Activated T-helper 9 cell treated with anti-CD3 and anti-CD28 coated beads, Interleukin-2, amount 50 U/mL, for 16 hours (primary cell): ENCODE results near the gene GABRB1.
"Not testable (repeated sequence)": the region's sequence is repeated elsewhere in the genome, so short reads cannot be mapped to it uniquely, and the experiment has no call there.

ENCODE experiments used
- DNase-seq: peaks from one replicate; pipeline ENCODE4 v3.0.0-alpha.2; 2020; ENCODE audit warnings: low read depth

Gene GABRB1

DNA sequence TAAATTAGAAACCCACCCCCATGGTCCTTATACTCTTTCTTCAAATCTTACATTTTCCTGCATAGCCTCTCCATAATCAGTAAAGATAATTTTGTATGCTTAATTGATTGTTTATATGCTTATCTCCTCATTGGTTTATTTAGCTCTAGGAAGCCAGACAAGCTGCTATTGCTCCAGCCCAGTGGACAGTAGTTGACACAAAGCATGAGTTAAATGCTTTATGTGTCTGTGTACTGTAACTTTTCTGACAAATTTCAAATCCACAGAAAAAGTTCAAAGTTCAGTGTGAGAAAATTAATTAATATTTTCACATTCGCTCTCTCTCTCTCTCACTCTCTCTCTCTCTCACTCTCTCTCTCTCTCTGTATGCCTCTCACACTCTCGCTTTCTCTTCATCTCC, 181.7 kb downstream of the GABRB1 start:
- no peak for DNase-seq

DNA sequence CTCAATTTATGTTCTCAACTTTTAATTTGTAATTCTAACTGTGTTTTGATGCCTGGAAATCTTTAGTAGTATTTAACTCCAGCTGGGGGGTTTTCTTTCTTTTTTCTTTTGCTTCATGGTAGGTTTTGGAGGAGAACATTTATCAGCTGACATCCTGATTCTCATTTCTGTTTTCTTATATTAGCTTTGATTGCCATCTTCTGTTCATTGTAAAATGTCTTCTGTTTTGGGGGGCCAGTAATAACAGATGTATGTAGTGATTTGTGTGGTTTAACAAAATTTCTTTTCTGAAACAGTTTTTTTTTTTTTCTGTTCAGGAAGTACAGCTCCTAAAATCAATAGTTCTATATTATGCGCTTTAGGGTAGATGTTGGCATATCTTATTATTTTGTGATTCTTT, 182.2 kb downstream of the GABRB1 start:
- no peak for DNase-seq

- no peak for DNase-seq
Observed at GRCh38 chr4:47213971-47214370, 182.6 kb downstream of the GABRB1 start.

GRCh38 chr4:47215759-47216158, 184.4 kb downstream of the GABRB1 start:
- no peak for DNase-seq

- no peak for DNase-seq
Observed at GRCh38 chr4:47217291-47217690, 185.9 kb downstream of the GABRB1 start.

DNA sequence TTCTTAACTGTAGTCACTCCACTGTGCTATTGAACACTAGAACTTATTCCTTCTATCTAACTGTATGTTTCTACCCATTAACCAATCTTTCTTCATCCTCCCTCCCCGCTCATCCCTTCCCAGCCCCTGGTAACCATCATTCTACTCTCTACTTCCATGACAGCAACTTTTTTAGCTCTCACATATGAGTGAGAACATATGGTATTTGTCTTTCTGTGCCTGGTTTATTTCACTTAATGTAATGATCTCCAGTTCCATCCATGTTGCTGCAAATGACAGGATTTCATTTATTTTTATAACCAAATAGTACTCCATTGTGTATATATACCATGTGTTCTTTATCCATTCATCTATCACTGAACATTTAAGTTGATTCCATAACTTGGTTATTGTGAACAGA, 186.5 kb downstream of the GABRB1 start:
- DNase-seq, result no peak

- no peak for DNase-seq
Observed at GRCh38 chr4:47218631-47219030, 187.3 kb downstream of the GABRB1 start.

DNA sequence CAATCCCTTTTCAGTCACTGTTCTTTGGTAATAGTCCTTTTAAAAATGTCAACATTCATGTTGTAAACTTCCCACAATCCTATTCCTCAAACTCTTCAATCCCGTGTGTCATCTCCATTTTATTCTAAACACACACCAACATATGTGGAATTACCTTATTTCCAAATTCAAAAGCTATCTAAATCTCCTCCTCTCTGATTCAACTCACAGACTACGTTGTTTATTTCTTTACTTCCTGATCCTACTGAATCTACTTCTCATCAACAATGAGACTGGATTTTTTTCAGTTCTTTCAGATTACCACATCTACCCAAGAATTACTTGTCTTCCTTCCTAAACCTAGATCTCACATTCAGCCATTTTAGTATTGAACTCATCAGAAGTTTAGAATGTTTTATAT, 188.2 kb downstream of the GABRB1 start:
- no peak for DNase-seq

DNA sequence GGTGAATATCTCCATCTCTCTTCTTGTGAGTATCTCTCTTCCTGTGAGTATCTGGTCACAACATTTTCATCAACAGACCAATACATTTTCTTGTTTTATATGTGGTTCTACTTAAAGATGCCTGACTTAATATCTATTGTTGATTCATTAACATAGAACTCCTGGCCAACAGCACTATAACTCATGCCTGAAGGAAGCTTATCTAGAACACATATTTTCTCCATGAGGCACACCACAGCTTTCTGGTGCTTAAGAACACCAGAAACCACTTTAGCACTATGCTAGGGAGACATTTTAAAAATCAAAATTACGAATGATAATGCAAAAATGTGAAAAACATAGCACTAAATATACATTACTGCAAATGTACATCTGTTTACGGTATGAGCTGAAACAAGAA, 190.4 kb downstream of the GABRB1 start:
- no peak for DNase-seq

DNA sequence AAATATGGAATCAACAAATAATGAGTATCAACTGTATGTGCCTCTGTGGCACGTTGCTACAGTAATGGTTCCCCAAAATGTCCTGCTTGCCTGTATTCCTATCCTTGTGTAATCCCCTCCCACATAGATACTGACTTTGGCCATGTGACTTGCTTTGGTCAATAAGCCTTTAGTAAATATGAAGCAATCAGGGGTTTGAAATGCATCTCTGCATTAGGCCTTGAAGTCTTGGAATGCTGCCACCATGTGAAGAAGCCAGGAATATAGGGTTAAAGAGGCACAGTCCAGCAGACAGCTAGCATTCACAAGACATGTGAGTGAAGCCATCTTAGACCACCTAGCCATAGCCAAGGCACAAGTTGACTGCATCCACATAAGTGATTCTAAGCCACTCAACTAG, 190.9 kb downstream of the GABRB1 start:
- no peak for DNase-seq

- no peak for DNase-seq
Observed at GRCh38 chr4:47224361-47224760, 193.0 kb downstream of the GABRB1 start.

GRCh38 chr4:47235721-47236120, 204.4 kb downstream of the GABRB1 start:
- DNase-seq, result no peak

- no peak for DNase-seq
Observed at GRCh38 chr4:47238667-47239066, 207.3 kb downstream of the GABRB1 start.

DNA sequence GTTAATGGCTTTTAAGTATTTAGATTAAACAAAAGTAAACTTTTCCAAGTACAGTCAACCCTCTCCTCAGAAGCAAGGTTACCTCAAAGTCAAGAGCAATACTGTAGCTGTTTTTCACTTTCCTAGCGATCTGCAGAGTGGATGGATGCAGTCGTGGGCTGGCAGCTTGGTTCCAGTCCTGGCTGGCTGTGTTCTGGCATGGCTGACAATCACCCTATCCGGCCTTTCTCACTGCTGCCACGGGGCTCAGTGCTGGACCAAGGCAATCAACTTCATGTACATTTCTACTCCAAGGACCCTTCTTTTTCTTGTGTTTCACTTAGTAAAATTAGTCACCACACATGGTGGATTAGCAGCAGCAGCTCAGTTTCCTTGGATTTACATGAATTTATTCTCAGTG, 208.3 kb downstream of the GABRB1 start:
- no peak for DNase-seq

- no peak for DNase-seq
Observed at GRCh38 chr4:47251348-47252135, 220.2 kb downstream of the GABRB1 start.

DNA sequence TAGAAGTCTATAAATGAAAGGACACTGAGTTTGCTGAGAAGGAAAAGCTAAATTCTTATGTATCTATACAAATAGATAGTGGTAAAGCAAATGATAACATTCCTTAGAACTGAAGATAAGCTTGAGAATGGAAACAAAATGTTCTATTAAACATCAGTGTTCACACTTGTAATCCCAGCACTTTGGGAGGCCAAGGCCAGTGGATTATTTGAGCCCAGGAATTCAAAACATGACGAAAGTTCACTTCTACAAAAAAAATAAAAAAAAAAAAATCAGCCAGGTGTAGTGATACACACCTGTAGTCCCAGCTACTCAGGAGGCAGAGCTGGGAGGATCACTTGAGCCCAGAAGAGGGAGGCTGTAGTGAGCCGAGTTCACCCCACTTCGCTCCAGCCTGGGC, 232.4 kb downstream of the GABRB1 start:
- DNase-seq, result no peak

GRCh38 chr4:47270201-47270888, 239.0 kb downstream of the GABRB1 start:
- DNase-seq, result no peak

- no peak for DNase-seq
Observed at GRCh38 chr4:47271291-47271690, 239.9 kb downstream of the GABRB1 start.

GRCh38 chr4:47274901-47275300, 243.5 kb downstream of the GABRB1 start:
- no peak for DNase-seq

- DNase-seq, result no peak
Observed at GRCh38 chr4:47275595-47275994, 244.2 kb downstream of the GABRB1 start.

DNA sequence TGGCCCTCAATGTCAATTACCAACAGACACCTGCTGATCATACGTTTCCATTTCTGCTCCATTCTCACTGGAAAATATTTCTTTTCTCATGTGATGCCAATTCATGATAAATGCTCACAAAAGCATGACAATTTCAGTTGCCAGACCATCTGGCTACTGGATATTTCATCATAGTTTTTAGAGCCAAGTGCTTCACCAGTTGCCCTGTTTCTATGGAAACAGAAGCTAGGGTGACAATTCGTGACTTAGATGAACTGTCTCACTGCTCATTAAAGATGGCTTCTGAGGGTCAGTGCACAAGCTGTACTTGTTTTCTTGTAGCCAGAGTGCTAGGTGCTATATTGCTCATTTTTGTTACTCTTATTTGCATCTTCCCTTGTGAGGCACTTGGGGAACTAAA, 247.3 kb downstream of the GABRB1 start:
- DNase-seq, result no peak

DNA sequence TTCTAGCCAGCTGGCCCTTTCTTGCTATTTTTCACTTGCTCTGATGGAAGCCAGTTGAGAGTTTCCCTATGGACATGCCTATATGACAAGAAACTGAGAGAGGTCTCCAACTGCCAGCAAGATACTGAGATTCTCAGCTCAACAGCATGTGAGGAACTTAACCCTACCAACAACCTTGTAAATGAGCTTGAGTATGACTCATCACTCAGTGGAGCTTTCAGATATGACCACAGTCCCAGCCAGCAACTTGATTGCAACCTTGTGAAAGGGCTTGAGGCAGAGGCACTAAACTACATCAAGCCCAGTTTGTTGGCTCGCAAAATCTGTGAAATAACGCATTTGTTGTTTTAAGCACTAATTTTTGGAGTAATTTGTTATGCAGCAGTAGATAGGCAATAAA, 256.4 kb downstream of the GABRB1 start:
- no peak for DNase-seq

DNA sequence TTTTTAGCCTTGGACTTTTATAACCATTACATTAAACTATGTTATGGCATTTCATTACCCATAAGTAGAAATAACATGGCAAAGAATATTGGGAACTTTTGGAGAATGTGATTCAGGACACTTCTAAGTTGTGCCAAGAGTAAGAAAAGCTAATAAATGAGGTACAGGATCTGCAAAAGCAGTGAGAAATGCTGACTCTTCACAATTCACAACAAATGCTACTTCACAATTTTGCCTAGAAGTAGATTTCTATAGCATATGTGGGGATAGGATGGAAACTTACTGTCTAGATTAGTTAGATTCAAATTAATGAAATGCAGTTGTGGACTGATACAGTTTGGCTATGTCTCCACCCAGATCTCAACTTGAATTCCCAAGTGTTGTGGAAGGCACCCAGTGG, 258.4 kb downstream of the GABRB1 start:
- no peak for DNase-seq

- not testable (repeated sequence) for DNase-seq
Observed at GRCh38 chr4:47290873-47291272, 259.5 kb downstream of the GABRB1 start.
